Transverse colon (tissue), 3 donors: ENCODE measurements around the gene ERMP1.
"Not testable (repeated sequence)": the region's sequence is repeated elsewhere in the genome, so short reads cannot be mapped to it uniquely, and the experiment has no call there.

ENCODE experiments used
- EP300 ChIP-seq: sonication (generic); formaldehyde crosslinking; IDR thresholded peaks from one replicate; pipeline ENCODE4 v1.6.1; 2017; ENCODE audit warnings: antibody characterized with exemption, low read depth
- TF ChIP-seq, protein P1 (sequence below), 5 experiments: fragments of 200-600 bp in 3 of 5; fragments of 450-650 bp in 2 of 5; sonication (generic) in 3 of 5; IDR thresholded peaks; 1 replicate in 2 of 5; 2 replicates in 3 of 5; pipeline ENCODE4 v1.5.1; 2016 to 2017; ENCODE audit warnings: antibody characterized with exemption in 5 of 5, inconsistent platforms in 3 of 5, mild to moderate bottlenecking in 2 of 5, moderate library complexity in 1 of 5

DNA sequence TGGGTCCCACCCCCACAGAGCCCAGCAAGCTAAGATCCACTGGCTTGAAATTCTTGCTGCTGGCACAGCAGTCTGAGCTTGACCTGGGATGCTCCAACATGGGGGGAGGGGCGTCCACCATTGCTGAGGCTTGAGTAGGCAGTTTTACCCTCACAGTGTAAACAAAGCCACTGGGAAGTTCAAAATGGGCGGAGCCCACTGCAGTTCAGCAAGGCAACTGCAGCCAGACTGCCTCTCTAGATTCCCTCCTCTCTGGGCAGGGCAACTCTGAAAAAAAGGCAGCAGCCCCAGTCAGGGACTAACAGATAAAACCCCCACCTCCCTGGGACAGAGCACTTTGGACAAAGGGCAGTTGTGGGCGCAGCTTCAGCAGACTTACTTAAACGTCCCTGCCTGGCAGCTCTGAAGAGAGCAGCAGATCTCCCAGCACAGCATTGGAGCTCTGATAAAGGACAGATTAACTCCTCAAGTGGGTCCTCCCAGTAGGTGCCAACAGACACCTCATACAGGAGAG, 53.2 kb downstream of the ERMP1 start:
- not testable (repeated sequence) for TF ChIP-seq EP300
- TF ChIP-seq, protein P1, sequence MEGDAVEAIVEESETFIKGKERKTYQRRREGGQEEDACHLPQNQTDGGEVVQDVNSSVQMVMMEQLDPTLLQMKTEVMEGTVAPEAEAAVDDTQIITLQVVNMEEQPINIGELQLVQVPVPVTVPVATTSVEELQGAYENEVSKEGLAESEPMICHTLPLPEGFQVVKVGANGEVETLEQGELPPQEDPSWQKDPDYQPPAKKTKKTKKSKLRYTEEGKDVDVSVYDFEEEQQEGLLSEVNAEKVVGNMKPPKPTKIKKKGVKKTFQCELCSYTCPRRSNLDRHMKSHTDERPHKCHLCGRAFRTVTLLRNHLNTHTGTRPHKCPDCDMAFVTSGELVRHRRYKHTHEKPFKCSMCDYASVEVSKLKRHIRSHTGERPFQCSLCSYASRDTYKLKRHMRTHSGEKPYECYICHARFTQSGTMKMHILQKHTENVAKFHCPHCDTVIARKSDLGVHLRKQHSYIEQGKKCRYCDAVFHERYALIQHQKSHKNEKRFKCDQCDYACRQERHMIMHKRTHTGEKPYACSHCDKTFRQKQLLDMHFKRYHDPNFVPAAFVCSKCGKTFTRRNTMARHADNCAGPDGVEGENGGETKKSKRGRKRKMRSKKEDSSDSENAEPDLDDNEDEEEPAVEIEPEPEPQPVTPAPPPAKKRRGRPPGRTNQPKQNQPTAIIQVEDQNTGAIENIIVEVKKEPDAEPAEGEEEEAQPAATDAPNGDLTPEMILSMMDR (IDR thresholded peaks at IDR 0.05) = not testable (repeated sequence)
